Dermis blood vessel endothelial cell (primary cell): ENCODE measurements around the gene RTP5. TPM values are rescaled to one million over a fixed set of nuclear protein-coding genes. Genes with fewer than 3 reads are reported as not detected.
"Not testable (repeated sequence)": the region's sequence is repeated elsewhere in the genome, so short reads cannot be mapped to it uniquely, and the experiment has no call there.

Experiments
- DNase-seq: peaks from one replicate; pipeline ENCODE4 v3.0.0; 2010
- total RNA-seq: library from RNA; depleted of rRNA; stranded (reverse); fragments of >200 nt; gene quantifications from 2 replicates; pipeline ENCODE4 v1.2.3, GENCODE V29; 2014

The RTP5 gene
- total RNA-seq, 1 donor from 2014 or later, result not detected

DNA sequence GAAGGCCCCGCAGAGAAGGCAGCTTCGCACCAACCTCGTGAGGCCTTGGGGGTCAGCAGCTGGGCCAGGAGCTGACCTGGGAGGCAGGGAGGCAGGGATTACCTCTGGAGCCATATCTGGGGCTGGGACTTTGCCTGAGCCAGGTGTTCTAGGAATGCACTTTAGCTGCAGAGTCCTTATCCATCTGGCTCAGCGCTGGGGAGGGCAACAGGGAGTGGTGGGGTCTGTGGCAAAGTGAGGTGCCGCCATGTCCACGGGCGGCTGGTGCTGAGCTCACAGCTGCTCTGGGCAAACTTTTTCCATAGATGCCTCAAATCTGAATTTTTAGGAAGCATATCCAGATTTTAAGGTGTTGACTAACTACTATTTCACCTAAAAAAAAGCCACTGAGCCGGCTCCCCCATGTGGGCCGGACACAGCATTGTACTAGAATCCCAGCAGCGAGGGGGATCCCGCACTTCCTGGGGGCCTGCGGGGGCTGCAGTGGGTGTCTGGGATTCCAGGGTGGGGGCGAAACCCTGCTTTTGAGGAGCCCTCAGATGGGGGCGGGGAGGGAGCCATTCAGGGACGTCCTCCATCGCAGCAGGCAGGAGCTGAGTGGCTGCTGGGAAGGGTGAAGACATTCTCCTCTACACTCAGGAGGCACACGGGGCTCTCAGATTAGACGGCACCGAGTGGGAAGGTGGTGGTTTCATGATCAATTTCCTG is 34.6 kb downstream of the RTP5 start:
- DNase-seq, result no peak

DNA sequence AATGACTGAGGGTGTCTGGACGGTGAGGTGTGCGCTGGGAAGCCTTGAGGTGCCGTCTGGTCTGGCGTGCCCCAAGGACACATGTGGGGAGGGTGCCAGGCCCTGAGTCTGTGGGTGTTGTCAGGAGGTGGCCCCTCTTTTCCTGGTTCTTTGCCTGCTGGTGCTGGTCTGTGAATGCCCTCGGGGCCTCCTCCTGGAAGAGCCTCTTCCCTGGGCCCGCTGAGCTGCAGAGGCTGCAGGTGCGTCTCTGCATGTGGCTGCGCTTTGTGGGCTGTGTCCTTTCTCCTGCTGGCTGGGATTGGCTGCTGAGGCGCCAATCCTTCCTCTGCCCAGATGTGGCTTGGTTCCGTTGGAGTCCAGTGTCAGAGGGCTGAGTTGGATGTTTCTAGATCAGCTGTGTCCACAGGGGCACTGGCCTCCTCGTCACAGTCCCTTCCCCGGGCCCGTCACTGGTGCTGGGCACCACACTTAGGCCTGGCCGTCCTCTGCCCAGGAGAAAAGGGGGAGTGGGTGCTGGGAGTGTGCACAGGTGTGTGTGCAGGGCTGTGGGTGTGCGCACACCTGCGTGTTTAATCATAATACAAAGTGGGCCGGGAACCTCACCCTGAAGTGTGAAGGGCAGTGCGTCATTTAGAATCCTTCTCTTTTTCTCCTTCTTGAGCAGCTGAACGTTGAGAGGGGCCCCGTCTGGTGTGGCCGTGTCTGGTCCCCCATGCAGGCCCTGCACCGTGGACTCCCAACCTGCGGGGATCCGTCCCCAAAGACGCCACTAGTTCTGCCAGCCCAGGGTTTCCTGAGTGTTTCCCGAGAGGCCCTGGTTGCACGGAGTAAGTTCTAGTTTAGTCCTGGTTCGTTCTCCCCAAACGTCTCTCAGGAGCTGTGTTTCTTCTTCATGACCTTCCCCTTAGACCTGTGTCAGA is 35.5 kb downstream of the RTP5 start:
- DNase-seq, result no peak

DNA sequence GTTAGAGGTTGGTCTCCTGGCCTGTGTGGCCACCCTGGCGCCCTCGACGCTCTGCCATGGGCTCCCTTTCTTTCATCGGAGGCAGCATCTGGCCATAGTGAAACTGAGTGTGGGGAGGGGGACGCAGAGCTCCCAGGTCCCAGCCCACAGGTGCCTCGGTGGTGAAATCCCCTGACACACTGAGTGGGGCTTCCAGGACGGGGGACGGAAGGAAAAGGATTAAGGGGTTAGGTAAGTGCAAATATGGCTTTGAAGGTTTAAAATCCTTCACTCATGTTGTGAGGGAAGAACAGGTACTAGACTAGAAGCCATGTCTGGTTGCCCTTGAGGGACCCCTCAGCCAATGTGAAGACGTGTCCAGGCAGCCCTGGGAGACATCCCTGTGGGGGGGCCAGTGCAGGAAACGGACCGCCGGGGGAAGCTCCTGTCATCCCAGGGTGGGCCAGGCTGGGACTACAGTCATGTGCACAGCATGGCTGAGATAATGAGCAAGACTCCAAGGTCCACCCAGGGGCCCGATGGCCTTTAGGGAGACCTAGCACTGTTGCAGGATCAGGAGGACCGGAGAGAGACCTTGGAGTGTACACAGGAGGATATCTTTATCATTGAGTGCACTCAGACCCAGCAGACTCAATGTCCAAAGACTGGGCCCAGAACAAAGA is 36.3 kb downstream of the RTP5 start:
- DNase-seq, result no peak

DNA sequence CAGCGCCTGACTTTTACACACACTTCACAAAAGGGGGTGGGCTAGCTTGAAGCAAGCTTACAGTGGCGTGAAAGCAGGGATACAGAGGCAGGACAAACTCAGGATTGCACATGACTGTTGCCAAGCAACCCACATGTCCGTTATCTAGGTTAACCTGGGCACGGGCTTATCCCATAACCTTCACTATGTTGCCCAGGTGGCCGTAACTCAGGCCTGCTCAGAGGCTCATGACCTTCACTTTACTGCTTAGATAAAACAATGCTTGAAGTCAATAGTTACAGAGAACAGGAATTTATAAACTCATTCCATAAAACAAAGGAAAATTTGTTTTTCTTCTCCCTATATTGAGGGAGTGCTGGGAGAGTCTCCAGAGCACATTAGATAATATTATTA is 36.8 kb downstream of the RTP5 start:
- not testable (repeated sequence) for DNase-seq

DNA sequence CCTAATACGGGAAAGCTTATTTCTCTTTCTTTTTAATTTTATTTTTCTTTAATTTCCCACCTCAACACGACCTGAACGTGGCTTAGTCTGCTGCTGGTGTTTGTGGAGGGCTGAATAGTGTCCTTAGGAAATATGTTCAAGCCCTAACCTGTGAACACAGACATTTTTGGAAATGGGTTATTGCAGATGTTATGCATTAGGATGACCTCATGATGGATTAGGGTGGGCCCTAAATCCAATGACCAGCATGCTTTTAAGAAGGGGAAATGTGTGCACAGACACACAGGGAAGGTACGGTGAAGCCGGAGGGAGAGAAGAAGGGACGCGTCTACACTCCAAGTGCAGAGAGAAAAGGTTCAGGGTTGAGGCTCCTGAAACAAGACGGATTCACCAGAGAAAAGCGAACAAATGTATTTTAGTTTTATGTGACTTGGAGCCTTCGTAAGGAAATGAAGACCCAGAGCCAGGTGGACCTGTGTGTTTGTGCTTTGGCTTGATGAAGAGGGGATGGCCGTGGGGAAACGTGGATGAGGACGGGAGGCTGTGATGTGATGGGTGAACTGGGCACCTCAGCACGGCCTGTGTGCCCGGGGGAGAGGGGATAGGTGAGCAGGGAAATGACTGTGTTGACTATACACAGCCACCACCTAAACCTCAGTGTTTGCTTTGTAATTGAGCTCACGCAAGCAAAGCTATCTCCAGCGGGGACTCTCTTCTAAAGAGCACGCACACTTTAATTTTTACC is 37.5 kb downstream of the RTP5 start:
- no peak for DNase-seq

DNA sequence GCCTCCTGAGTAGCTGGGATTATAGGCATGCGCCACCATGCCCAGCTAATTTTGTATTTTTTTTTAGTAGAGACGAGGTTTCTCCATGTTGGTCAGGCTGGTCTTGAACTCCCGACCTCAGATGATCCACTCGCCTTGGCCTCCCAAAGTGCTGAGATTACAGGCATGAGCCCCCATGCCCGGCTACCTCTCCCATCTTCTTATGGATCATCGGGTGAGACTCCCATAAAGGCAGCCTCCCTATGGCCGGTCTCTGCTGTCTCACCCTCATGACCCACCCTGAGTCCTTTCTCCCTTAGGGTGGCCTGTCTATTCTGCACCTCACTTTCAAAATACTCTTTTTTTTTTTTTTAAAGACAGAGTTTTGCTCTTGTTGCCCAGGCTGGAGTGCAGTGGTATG is 38.3 kb downstream of the RTP5 start:
- DNase-seq, result not testable (repeated sequence)

DNA sequence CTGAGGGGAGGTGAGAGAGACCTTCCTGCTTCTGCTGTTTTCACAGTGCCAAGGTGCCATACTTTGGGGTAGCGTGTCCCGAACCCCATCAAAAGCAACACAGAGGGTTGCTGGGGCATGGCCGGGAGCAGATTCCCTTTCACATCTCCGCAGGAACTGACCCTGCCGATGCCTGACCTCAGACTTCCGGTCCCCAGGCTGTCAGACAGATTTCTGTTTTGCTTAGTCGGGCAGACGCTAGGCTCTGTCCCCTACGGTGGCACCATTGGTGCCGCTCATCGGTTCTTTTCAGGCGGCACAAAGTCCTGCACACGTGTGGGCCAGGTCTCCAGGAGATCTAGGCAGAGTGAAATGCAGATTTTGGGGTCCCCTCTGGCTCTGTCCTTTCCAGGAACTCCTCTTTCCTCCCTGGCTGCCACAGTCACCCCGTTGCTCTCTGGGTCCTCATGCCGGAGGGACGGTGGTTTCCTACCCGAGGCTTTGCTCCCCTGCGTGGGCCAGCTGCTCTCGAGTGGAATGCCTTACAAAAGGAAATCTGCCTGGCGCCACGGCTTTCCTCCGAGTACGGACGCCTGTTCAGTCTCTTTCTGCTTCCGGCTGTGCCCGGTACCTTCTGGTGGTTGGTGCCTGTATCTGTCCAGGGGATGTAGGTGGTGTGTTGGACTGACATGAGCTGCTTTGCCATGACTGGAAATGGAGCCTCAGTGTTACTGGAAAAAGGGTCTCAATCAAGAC is 39.3 kb downstream of the RTP5 start:
- DNase-seq, result no peak

DNA sequence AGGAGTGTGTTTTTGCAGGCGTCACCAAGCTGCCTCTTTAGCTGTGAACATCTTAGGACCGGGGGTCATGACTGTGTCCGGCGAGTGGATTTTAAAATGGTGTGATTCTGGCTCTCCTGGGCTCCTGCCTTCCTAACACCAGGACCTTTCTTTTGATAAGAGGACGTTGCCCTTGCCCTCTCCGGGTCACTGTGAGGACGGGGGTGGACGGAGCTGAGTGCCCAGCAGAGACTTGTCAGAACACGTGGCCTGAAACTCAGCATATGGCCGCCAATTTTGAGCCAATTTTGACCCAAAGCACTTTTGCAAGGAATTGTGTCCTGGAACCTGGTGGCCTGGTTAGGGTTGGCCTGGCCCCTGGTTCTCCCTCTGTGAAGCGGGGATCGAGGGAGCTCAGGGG is 40.2 kb downstream of the RTP5 start:
- DNase-seq, result no peak

DNA sequence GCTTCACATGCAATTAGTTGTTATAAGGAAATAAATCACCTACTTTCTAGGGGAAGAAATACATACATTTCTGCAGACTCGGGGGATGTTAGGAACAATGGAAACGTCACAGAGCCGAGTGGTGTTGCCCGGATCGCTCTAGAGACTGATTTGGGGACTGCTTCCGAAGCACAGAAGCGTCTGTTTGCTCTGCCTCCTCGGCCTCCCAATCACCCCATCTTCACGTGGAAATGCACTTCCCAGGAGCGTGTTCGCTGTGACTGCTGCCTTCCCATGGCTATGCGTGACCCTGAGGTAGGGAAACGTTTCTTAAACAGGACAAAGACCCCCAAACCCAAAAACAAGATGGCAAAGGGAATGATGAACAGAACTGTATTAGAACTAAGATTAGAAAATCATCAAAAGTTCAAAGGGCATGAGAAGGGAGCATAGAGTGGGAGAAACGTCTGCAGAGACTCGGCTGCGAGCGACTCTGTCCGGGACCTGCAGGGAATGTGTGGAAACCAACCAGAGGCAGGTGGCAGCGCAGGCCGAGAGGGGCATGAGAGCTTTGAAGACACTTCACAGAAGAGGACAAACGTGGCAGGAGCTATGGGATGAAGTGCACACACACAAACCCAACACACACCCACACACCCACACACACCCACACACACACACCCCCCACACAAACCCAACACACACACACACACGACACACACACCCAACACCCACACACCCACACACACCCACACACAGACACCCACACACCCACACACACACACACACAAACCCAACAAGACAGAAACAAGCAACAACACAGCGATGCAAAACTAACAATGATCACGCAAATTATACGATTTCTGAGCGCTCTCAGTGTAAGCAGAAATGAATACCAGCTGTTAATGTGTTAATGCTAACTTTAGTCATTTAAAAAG is 41.3 kb downstream of the RTP5 start:
- no peak for DNase-seq

DNA sequence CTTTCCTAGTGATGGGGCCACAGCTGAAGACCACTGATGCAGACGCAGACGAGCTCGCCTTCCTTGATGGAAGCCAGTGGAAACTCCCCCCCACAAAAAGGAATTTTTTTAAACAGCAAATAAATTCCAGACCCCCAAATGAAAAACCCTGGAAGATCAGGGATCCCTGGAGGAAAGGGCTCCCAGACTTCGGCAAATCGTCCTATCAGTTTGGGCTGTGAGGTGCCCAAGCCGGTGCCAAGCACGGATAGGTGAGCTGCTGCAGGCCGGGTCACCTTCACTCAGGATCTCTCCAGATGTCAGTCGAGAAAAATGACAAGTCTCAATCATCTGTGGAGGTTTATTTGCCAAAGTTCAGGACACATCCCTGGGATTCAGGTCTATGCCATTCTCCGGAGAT is 42.0 kb downstream of the RTP5 start:
- DNase-seq, result no peak

DNA sequence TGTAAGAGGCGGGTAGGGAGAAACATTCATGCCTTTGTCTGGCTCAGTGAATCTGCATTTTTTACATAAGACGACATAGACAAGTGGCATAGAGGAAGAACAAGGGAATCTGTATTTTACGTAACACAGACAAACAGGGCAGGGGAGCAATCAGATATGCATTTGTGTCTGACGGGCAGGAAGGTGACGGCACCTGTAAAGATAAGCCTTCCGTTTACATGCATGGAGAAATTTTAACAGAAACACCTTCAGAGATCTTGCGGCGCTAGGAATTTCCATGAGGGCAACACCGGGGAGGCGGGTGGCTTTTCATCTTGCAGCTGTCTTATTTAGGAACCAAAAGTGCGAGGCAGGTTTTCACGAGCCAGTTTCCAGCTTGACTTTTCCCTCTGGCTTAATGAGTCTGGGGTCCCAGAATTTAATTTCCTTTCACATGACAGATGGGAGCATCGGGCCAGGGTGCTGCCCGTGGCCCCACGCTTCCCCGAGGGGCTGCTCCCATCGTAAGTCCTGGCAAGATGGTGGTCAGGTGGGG is 42.6 kb downstream of the RTP5 start:
- DNase-seq, result no peak

DNA sequence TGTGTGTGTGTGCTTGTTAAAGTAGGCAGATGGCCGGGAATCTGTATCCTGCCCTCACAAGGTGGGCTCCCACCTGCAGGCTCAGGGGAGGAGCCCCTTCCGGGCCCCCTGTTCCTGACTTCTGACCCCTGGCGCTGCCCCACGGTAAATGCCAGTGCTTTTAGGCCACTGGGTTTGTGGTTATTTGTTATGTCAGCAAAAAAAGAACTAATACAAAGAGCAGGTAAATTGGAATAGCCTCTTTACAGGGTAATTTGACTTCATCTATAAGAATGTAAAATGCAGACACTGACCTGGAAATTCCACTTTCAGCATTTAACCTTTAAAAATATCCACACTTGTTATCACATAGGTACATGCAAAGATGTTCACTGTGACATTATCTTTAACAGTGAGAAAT is 44.2 kb downstream of the RTP5 start:
- DNase-seq, result no peak

DNA sequence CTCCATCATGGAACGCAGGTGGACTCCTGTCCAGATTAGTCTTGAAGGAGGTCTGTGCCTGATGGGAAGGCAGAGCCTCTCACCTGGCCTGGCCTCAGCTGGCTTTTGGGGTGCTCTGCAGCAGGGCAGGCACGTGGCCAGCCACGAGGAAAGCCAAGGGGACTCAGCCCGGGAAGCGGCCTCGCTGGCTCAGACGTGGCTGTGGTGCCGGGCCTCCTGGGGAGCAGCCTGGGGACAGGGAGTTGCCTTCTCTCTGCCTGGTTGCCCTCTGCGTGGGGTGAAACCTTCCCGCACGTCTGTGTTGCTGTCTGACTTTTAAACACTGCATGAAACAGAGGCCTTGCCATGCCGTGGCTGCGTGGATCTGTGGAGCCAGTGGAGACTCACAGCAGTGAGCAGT is 45.0 kb downstream of the RTP5 start:
- DNase-seq, result no peak

DNA sequence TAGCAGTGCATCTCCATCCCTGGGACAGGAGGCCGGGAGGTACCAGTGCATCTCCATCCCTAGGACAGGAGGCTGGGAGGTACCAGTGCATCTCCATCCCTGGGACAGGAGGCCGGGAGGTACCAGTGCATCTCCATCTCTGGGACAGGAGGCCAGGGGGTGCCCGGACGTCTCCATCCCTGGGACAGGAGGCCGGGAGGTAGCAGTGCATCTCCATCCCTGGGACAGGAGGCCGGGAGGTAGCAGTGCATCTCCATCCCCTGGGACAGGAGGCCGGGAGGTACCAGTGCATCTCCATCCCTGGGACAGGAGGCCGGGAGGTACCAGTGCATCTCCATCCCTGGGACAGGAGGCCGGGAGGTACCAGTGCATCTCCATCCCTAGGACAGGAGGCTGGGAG is 52.1 kb downstream of the RTP5 start:
- not testable (repeated sequence) for DNase-seq

DNA sequence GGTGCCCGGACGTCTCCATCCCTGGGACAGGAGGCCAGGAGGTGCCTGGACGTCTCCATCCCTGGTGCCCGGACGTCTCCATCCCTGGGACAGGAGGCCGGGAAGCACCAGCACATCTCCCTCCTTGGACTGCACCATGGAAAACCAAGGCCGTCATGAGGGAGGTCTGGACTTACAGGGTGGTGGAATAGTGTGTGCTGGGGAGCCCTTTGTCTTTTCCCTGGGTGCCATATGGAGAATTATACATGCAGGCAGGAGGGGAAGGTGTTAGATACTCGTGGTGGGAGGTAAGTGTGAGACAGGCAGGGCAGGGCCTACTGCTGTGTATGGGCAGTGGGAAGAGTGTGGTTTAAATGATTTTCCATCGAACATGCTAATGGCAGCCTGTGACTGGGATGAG is 52.9 kb downstream of the RTP5 start:
- DNase-seq, result no peak

DNA sequence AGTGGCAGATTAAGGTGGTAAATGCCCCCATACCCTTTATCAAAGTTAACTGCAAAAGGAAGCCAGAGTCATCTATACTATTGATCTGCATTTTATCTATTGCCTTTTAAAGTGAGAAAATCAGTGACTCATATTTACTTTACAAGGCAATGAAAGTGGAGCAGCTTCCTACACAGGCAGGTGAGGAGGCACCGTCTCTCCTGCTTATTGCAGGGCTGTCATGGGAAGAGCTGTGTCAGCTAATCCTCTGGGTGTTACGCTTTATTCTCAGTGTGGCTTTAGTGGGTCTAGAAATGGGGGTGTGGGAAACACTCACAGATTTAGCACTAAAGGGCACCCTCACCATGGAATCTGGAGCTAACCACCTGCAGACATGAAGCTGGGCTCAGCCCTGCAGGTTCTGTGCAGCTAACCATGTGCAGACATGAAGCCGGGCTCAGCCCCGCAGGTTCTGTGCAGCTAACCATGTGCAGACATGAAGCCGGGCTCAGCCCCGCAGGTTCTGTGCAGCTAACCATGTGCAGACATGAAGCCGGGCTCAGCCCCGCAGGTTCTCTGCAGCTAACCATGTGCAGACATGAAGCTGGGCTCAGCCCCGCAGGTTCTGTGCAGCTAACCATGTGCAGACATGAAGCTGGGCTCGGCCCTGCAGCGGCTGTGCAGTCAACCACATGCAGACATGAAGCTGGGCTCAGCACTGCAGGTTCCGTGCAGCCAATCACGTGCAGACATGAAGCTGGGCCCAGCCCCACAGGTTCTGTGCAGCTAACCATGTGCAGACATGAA is 53.5 kb downstream of the RTP5 start:
- not testable (repeated sequence) for DNase-seq
